Astrocyte of the cerebellum (primary cell): ENCODE results near the gene OR6K6.

ENCODE experiments used
- DNase-seq: peaks from one replicate; pipeline ENCODE4 v3.0.0-alpha.2; 2011; ENCODE audit warnings: low read depth
- H3K4me3 ChIP-seq: 2 replicates; pipeline ENCODE4 v1.5.1; 2011; ENCODE audit warnings: mild to moderate bottlenecking, low read depth, low read length, moderate library complexity
- CTCF ChIP-seq: IDR thresholded peaks from 2 replicates; pipeline ENCODE4 v1.5.1; 2012; ENCODE audit warnings: low read length, low read depth, moderate library complexity, mild to moderate bottlenecking; ENCODE audit errors: missing control alignments
- in situ Hi-C: cut with HindIII; loops from 2 replicates; pipeline ENCODE4 v1.10.0; 2017; ENCODE audit warnings: low sequenced_read_pairs

The OR6K6 gene

GRCh38 chr1:158754420-158754819, at the start of gene OR6K6:
Gene OR6K6, plus strand, starts transcription at chr1:158754720. Its CDS starts 168 bp downstream, at chr1:158754888.
- TF ChIP-seq CTCF, result no peak
- DNase-seq, result no peak
- H3K4me3 ChIP-seq, result no peak within 1 kb of the TSS
- in situ Hi-C loops, result no loop called here

- in situ Hi-C loops, result no loop called here
- TF ChIP-seq CTCF, result no peak
- DNase-seq, result no peak
- H3K4me3 ChIP-seq, result no peak overlapping the region
These were observed 48.4 kb upstream of the OR6K6 start for GRCh38 chr1:158706096-158706495.

- in situ Hi-C loops, result no loop called here
- H3K4me3 ChIP-seq, result no peak overlapping the region
- DNase-seq, result no peak
- TF ChIP-seq CTCF, result no peak
These were observed 43.4 kb upstream of the OR6K6 start for GRCh38 chr1:158711098-158711497.

- TF ChIP-seq CTCF, result no peak
- in situ Hi-C loops, result no loop called here
- DNase-seq, result no peak
- H3K4me3 ChIP-seq, result no peak overlapping the region
These were observed 39.8 kb upstream of the OR6K6 start for GRCh38 chr1:158714754-158715153.

GRCh38 chr1:158716335-158716734, 38.2 kb upstream of the OR6K6 start:
- no peak overlapping the region for H3K4me3 ChIP-seq
- in situ Hi-C loops, result no loop called here
- no peak for DNase-seq
- TF ChIP-seq CTCF, result no peak

GRCh38 chr1:158717344-158717743, 37.2 kb upstream of the OR6K6 start:
- DNase-seq, result no peak
- in situ Hi-C loops, result no loop called here
- H3K4me3 ChIP-seq, result no peak overlapping the region
- no peak for TF ChIP-seq CTCF

- H3K4me3 ChIP-seq, result no peak overlapping the region
- no peak for TF ChIP-seq CTCF
- in situ Hi-C loops, result no loop called here
- no peak for DNase-seq
These were observed 34.9 kb upstream of the OR6K6 start for GRCh38 chr1:158719664-158720063.
